Esophagus muscularis mucosa (tissue), 2 donors: ENCODE data around the gene SH2D3A.

Experiments used
- POLR2A ChIP-seq: fragments of 450-650 bp; IDR thresholded peaks from one replicate; pipeline ENCODE4 v1.6.1; 2017; ENCODE audit warnings: antibody characterized with exemption, moderate library complexity, mild to moderate bottlenecking, low read depth
- POLR2AphosphoS5 ChIP-seq, 2 donors: sonication (generic); formaldehyde crosslinking; IDR thresholded peaks; one replicate each; pipeline ENCODE4 v1.6.1; 2017; ENCODE audit warnings: antibody characterized with exemption in 2 of 2

DNA sequence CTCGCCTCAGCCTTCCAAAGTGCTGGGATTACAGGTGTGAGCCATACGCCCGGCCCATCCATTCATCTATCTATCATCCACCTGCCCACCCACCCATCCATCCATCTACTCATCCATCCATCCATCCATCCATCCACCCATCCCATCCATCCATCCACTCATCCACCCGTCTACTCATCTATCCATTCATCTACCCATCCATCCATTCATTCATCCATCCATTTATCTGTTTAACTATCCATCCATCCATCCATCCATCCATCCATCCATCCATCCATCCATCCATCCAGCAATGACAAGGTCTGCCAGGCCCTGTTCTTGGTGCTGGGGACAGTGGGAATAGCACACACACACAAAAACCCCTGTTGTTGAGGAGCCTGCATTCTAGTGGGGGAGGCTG, 9.8 kb upstream of the SH2D3A start:
- TF ChIP-seq POLR2AphosphoS5 (IDR thresholded peaks at IDR 0.05) = no peak
- no peak for TF ChIP-seq POLR2A
